ENCODE data around the gene GAR1.

DNA sequence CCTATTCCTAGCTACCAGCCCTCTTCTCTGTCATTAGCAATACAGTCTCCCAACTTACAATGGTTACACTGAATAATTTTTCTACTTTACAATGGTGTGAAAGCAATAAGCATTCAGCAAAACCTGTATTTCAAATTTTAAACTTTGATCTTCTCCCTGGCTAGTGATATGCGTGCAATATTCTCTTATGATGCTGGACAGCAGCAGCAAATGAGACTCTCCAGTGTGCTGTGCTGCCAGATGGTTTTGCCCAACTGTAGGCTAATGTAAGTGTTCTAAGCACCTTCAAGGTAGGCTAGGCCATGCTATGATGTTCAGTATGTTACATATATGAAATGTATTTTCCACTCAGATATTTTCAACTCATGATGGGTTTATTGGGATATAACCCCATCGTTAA lies 5.9 kb upstream of the GAR1 start:
- TF ChIP-seq, protein P1, sequence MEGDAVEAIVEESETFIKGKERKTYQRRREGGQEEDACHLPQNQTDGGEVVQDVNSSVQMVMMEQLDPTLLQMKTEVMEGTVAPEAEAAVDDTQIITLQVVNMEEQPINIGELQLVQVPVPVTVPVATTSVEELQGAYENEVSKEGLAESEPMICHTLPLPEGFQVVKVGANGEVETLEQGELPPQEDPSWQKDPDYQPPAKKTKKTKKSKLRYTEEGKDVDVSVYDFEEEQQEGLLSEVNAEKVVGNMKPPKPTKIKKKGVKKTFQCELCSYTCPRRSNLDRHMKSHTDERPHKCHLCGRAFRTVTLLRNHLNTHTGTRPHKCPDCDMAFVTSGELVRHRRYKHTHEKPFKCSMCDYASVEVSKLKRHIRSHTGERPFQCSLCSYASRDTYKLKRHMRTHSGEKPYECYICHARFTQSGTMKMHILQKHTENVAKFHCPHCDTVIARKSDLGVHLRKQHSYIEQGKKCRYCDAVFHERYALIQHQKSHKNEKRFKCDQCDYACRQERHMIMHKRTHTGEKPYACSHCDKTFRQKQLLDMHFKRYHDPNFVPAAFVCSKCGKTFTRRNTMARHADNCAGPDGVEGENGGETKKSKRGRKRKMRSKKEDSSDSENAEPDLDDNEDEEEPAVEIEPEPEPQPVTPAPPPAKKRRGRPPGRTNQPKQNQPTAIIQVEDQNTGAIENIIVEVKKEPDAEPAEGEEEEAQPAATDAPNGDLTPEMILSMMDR (IDR thresholded peaks at IDR 0.05 in 2 of 3, conservative IDR thresholded peaks at IDR 0.05 in 1 of 3; ENCODE audit: borderline replicate concordance in 1 of 3, insufficient read depth in 1 of 3, low read depth in 2 of 3, low read length in 2 of 3), result no peak
- TF ChIP-seq EZH2 (IDR thresholded peaks at IDR 0.05), result no peak
- TF ChIP-seq CBX3 (IDR thresholded peaks at IDR 0.05; ENCODE audit: low read depth), result no peak
- no peak for TF ChIP-seq EZH2phosphoT487 (IDR thresholded peaks at IDR 0.05; ENCODE audit: borderline replicate concordance)
- TF ChIP-seq, protein P2, sequence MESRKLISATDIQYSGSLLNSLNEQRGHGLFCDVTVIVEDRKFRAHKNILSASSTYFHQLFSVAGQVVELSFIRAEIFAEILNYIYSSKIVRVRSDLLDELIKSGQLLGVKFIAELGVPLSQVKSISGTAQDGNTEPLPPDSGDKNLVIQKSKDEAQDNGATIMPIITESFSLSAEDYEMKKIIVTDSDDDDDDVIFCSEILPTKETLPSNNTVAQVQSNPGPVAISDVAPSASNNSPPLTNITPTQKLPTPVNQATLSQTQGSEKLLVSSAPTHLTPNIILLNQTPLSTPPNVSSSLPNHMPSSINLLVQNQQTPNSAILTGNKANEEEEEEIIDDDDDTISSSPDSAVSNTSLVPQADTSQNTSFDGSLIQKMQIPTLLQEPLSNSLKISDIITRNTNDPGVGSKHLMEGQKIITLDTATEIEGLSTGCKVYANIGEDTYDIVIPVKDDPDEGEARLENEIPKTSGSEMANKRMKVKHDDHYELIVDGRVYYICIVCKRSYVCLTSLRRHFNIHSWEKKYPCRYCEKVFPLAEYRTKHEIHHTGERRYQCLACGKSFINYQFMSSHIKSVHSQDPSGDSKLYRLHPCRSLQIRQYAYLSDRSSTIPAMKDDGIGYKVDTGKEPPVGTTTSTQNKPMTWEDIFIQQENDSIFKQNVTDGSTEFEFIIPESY (IDR thresholded peaks at IDR 0.05; ENCODE audit: extremely low read depth, insufficient replicate concordance, low read length), result no peak
- TF ChIP-seq POLR2A (IDR thresholded peaks at IDR 0.05; ENCODE audit: borderline replicate concordance, extremely low read depth, insufficient read depth, insufficient read length), result no peak
- no peak for TF ChIP-seq JUND (IDR thresholded peaks at IDR 0.05)
- no peak for TF ChIP-seq RAD21 (IDR thresholded peaks at IDR 0.05; ENCODE audit: low read depth)
- TF ChIP-seq, protein P3, sequence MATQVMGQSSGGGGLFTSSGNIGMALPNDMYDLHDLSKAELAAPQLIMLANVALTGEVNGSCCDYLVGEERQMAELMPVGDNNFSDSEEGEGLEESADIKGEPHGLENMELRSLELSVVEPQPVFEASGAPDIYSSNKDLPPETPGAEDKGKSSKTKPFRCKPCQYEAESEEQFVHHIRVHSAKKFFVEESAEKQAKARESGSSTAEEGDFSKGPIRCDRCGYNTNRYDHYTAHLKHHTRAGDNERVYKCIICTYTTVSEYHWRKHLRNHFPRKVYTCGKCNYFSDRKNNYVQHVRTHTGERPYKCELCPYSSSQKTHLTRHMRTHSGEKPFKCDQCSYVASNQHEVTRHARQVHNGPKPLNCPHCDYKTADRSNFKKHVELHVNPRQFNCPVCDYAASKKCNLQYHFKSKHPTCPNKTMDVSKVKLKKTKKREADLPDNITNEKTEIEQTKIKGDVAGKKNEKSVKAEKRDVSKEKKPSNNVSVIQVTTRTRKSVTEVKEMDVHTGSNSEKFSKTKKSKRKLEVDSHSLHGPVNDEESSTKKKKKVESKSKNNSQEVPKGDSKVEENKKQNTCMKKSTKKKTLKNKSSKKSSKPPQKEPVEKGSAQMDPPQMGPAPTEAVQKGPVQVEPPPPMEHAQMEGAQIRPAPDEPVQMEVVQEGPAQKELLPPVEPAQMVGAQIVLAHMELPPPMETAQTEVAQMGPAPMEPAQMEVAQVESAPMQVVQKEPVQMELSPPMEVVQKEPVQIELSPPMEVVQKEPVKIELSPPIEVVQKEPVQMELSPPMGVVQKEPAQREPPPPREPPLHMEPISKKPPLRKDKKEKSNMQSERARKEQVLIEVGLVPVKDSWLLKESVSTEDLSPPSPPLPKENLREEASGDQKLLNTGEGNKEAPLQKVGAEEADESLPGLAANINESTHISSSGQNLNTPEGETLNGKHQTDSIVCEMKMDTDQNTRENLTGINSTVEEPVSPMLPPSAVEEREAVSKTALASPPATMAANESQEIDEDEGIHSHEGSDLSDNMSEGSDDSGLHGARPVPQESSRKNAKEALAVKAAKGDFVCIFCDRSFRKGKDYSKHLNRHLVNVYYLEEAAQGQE (IDR thresholded peaks at IDR 0.05; ENCODE audit: low read depth), result no peak

Measured in HCT116 (cell line).